HEK293T (cell line): ENCODE measurements around the gene FOXP2.

Experiments
- CTCF ChIA-PET: fragments of 350-600 bp; formaldehyde crosslinking; extraction: SDS; loops from one replicate; lab custom pipeline; 2021; ENCODE audit warnings: antibody characterized with exemption, inconsistent platforms; lab: Yijun Ruan, JAX
- POLR2A ChIA-PET: fragments of 350-600 bp; formaldehyde crosslinking; extraction: SDS; loops from one replicate; lab custom pipeline; 2020; ENCODE audit warnings: antibody characterized with exemption, inconsistent platforms; lab: Yijun Ruan, JAX
- DNase-seq: peaks from one replicate; pipeline ENCODE4 v3.0.0; 2012; ENCODE audit warnings: mixed read lengths; ENCODE audit errors: extremely low spot score
- ARNT ChIP-seq: fragments of 450-650 bp; IDR thresholded peaks from 2 replicates; pipeline ENCODE4 v1.6.1; 2017; ENCODE audit warnings: mild to moderate bottlenecking
- BHLHE40 ChIP-seq: fragments of 450-650 bp; IDR thresholded peaks from 2 replicates; pipeline ENCODE4 v1.6.1; 2016; ENCODE audit warnings: mild to moderate bottlenecking, moderate library complexity, borderline replicate concordance
- CTBP1 ChIP-seq: fragments of 450-650 bp; IDR thresholded peaks from 2 replicates; pipeline ENCODE4 v1.6.1; 2016; ENCODE audit warnings: borderline replicate concordance
- ELF4 ChIP-seq: fragments of 450-650 bp; IDR thresholded peaks from 2 replicates; pipeline ENCODE4 v1.6.1; 2017; ENCODE audit warnings: antibody characterized with exemption
- FOXA1 ChIP-seq: fragments of 450-650 bp; IDR thresholded peaks from 2 replicates; pipeline ENCODE4 v1.6.1; 2016; ENCODE audit warnings: mild to moderate bottlenecking
- FOXK2 ChIP-seq: fragments of 450-650 bp; IDR thresholded peaks from 2 replicates; pipeline ENCODE4 v1.6.1; 2016; ENCODE audit warnings: mild to moderate bottlenecking
- FOXM1 ChIP-seq: fragments of 450-650 bp; IDR thresholded peaks from 2 replicates; pipeline ENCODE4 v1.6.1; 2017; ENCODE audit warnings: mild to moderate bottlenecking, borderline replicate concordance
- HDGF ChIP-seq: fragments of 450-650 bp; IDR thresholded peaks from 2 replicates; pipeline ENCODE4 v1.6.1; 2017; ENCODE audit warnings: antibody characterized with exemption, borderline replicate concordance
- L3MBTL2 ChIP-seq: fragments of 450-650 bp; conservative IDR thresholded peaks from 2 replicates; pipeline ENCODE4 v1.6.1; 2016; ENCODE audit warnings: mild to moderate bottlenecking
- LEF1 ChIP-seq: fragments of 450-650 bp; IDR thresholded peaks from 2 replicates; pipeline ENCODE4 v1.6.1; 2017; ENCODE audit warnings: mild to moderate bottlenecking, borderline replicate concordance
- NFRKB ChIP-seq: fragments of 450-650 bp; IDR thresholded peaks from 2 replicates; pipeline ENCODE4 v1.6.1; 2016; ENCODE audit warnings: mild to moderate bottlenecking, moderate library complexity
- PKNOX1 ChIP-seq: fragments of 450-650 bp; IDR thresholded peaks from 2 replicates; pipeline ENCODE4 v1.6.1; 2016
- SP1 ChIP-seq: fragments of 450-650 bp; IDR thresholded peaks from 2 replicates; pipeline ENCODE4 v1.6.1; 2017
- SUZ12 ChIP-seq: fragments of 450-650 bp; IDR thresholded peaks from 2 replicates; pipeline ENCODE4 v1.6.1; 2016; ENCODE audit warnings: mild to moderate bottlenecking
- TARDBP ChIP-seq: fragments of 450-650 bp; IDR thresholded peaks from 2 replicates; pipeline ENCODE4 v1.6.1; 2016
- ZNF384 ChIP-seq: fragments of 450-650 bp; IDR thresholded peaks from 2 replicates; pipeline ENCODE4 v1.6.1; 2016

Gene FOXP2

GRCh38 chr7:114649689-114650088 lies 235.1 kb downstream of the FOXP2 start:
- ChIA-PET CTCF (no interaction called here), POLR2A (no interaction called here)
- TF ChIP-seq BHLHE40 (no peak), SP1 (no peak), LEF1 (no peak), ZNF384 (no peak), ELF4 (no peak), NFRKB (no peak), TARDBP (no peak)
- DNase-seq, result no peak

GRCh38 chr7:114650491-114650890 lies 235.9 kb downstream of the FOXP2 start:
- POLR2A ChIA-PET, result no interaction called here
- CTCF ChIA-PET, result no interaction called here
- no peak for DNase-seq
- TF ChIP-seq SUZ12 (no peak), FOXK2 (no peak), FOXA1 (no peak), ZNF384 (no peak), TARDBP (no peak), BHLHE40 (no peak), SP1 (no peak), PKNOX1 (no peak)

- no peak for DNase-seq
- POLR2A ChIA-PET, result no interaction called here
- TF ChIP-seq FOXM1 (no peak), BHLHE40 (no peak), LEF1 (no peak), PKNOX1 (no peak), SUZ12 (no peak), ZNF384 (no peak), FOXA1 (no peak), TARDBP (no peak), ELF4 (no peak)
- CTCF ChIA-PET, result no interaction called here
These were observed 237.4 kb downstream of the FOXP2 start for GRCh38 chr7:114652041-114652440.

GRCh38 chr7:114653364-114654088 lies 238.9 kb downstream of the FOXP2 start:
- CTCF ChIA-PET, result interaction anchor here (0.6 to 1.6 kb wide), 5 partner anchors 9 to 623 kb away, joined by 3 to 8 read pairs (median 6); no protein-coding TSS in a partner anchor
- peak; percentile 60 for DNase-seq

GRCh38 chr7:114656466-114656865 lies 241.9 kb downstream of the FOXP2 start:
- DNase-seq, result no peak
- ChIA-PET CTCF (no interaction called here), POLR2A (no interaction called here)
- no peak for TF ChIP-seq SP1
- TF ChIP-seq TARDBP, result no peak
- TF ChIP-seq ARNT, result no peak
- TF ChIP-seq NFRKB, result no peak
- no peak for TF ChIP-seq FOXK2
- TF ChIP-seq FOXA1, result no peak
- no peak for TF ChIP-seq BHLHE40
- TF ChIP-seq ELF4, result no peak
- TF ChIP-seq FOXM1, result no peak
- no peak for TF ChIP-seq HDGF
- no peak for TF ChIP-seq CTBP1
- no peak for TF ChIP-seq PKNOX1
- TF ChIP-seq SUZ12, result no peak
- TF ChIP-seq ZNF384, result no peak
- no peak for TF ChIP-seq LEF1

More at GRCh38 chr7:114653364-114654088, 238.9 kb downstream of the FOXP2 start:
- POLR2A ChIA-PET, result interaction anchor here (1.9 kb wide), 1 partner anchor 569 kb away, joined by 6 read pairs; no protein-coding TSS in a partner anchor
- TF ChIP-seq ZNF384, result peak; percentile 35; the same call in 1 of the 2 replicates
- TF ChIP-seq L3MBTL2, result no peak
- peak; percentile 91; the same call in 1 of the 2 replicates for TF ChIP-seq LEF1
- TF ChIP-seq SP1, result no peak
- peak; percentile 15; the same call in 1 of the 2 replicates for TF ChIP-seq TARDBP
- TF ChIP-seq ARNT, result peak; percentile 91
- 0 out of 2 replicates have a peak, but pooled peaks have one; percentile 54 for TF ChIP-seq FOXK2
- TF ChIP-seq CTBP1, result peak; percentile 98
- TF ChIP-seq HDGF, result no peak
- TF ChIP-seq ELF4, result no peak
- no peak for TF ChIP-seq SUZ12
- TF ChIP-seq FOXA1, result peak; percentile 99
- no peak for TF ChIP-seq NFRKB
- TF ChIP-seq PKNOX1, result peak; percentile 98
- TF ChIP-seq FOXM1, result peak; percentile 69; the same call in 1 of the 2 replicates
